GM19043 (cell line): Measurements from ENCODE around the gene SOBP.

ENCODE experiments used
- ATAC-seq: cut with Tn5 transposase; IDR thresholded peaks from one replicate; pipeline ENCODE4 v1.9.1; 2021; ENCODE audit warnings: low read depth; ENCODE audit not compliant: unreplicated experiment

SOBP gene

GRCh38 chr6:107485157-107485556 is 4.8 kb upstream of the SOBP start:
- no peak for ATAC-seq

GRCh38 chr6:107488174-107488874 is 1.6 kb upstream of the SOBP start:
- ATAC-seq = no peak

- no peak for ATAC-seq
Measured at GRCh38 chr6:107488875-107489635, 862 bp upstream of the SOBP start.

GRCh38 chr6:107490566-107491137 is 735 bp downstream of the SOBP start:
- no peak for ATAC-seq

GRCh38 chr6:107491138-107491609 is 1.3 kb downstream of the SOBP start:
- no peak for ATAC-seq

- no peak for ATAC-seq
Measured at GRCh38 chr6:107491760-107492660, 2.1 kb downstream of the SOBP start.

GRCh38 chr6:107493158-107494057 is 3.5 kb downstream of the SOBP start:
- no peak for ATAC-seq

- no peak for ATAC-seq
Measured at GRCh38 chr6:107495196-107495643, 5.3 kb downstream of the SOBP start.

GRCh38 chr6:107495971-107496370 is 6.1 kb downstream of the SOBP start:
- ATAC-seq = no peak

- no peak for ATAC-seq
Measured at GRCh38 chr6:107496892-107497684, 7.2 kb downstream of the SOBP start.

GRCh38 chr6:107504270-107505026 is 14.5 kb downstream of the SOBP start:
- no peak for ATAC-seq

- no peak for ATAC-seq
Measured at GRCh38 chr6:107506145-107506544, 16.2 kb downstream of the SOBP start.

- ATAC-seq = no peak
Measured at GRCh38 chr6:107509506-107509905, 19.6 kb downstream of the SOBP start.

- ATAC-seq = no peak
Measured at GRCh38 chr6:107510108-107510507, 20.2 kb downstream of the SOBP start.

- ATAC-seq = no peak
Measured at GRCh38 chr6:107511511-107511993, 21.6 kb downstream of the SOBP start.

GRCh38 chr6:107513214-107513613 is 23.3 kb downstream of the SOBP start:
- ATAC-seq = no peak

GRCh38 chr6:107515955-107516354 is 26.0 kb downstream of the SOBP start:
- no peak for ATAC-seq

- ATAC-seq = no peak
Measured at GRCh38 chr6:107517274-107517673, 27.4 kb downstream of the SOBP start.
